Uterus (tissue), 2 donors: ENCODE results near the gene TOP3A.

Source experiments
- CTCF ChIP-seq, 4 experiments: fragments of 200-600 bp in 2 of 4; fragments of 450-650 bp in 2 of 4; sonication (generic) in 2 of 4; IDR thresholded peaks; one replicate each; pipeline ENCODE4 v1.5.1; 2016 to 2019; ENCODE audit warnings: antibody characterized with exemption in 4 of 4, mild to moderate bottlenecking in 2 of 4, moderate library complexity in 1 of 4
- POLR2A ChIP-seq, 2 donors: fragments of 450-650 bp; IDR thresholded peaks; one replicate each; pipeline ENCODE4 v1.6.1; 2016; ENCODE audit warnings: antibody characterized with exemption in 2 of 2, mild to moderate bottlenecking in 1 of 2, moderate library complexity in 1 of 2

DNA sequence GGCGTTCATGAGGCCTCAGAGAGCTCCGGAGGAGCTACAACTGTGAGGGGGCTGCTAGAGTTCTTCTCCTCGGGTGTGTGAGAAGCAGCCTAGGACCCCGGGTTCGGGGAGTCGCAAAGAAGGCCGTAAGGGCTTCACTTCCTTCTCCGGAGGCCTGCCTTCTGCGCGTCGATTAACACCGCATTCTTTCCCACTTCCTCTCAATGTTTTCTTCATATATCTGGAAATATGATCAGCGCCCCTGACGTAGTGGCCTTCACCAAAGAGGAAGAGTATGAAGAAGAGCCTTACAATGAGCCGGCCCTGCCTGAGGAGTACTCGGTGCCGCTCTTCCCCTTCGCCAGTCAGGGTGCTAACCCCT lies 748 bp upstream of the TOP3A start:
- TF ChIP-seq CTCF (IDR thresholded peaks at IDR 0.05) (no peak), POLR2A (IDR thresholded peaks at IDR 0.05) (no peak)
